HTR-8/SVneo (cell line): ENCODE results near the gene CBLL1.

Source experiments
- DNase-seq: peaks from one replicate; pipeline ENCODE4 v3.0.0; 2011; ENCODE audit warnings: low spot score, mixed read lengths; ENCODE audit not compliant: insufficient read length
- FAIRE-seq: peaks from 2 replicates; lab custom pipeline; 2011; peaks lifted over from hg19 to GRCh38; lab: Jason Lieb, UNC

The CBLL1 gene

DNA sequence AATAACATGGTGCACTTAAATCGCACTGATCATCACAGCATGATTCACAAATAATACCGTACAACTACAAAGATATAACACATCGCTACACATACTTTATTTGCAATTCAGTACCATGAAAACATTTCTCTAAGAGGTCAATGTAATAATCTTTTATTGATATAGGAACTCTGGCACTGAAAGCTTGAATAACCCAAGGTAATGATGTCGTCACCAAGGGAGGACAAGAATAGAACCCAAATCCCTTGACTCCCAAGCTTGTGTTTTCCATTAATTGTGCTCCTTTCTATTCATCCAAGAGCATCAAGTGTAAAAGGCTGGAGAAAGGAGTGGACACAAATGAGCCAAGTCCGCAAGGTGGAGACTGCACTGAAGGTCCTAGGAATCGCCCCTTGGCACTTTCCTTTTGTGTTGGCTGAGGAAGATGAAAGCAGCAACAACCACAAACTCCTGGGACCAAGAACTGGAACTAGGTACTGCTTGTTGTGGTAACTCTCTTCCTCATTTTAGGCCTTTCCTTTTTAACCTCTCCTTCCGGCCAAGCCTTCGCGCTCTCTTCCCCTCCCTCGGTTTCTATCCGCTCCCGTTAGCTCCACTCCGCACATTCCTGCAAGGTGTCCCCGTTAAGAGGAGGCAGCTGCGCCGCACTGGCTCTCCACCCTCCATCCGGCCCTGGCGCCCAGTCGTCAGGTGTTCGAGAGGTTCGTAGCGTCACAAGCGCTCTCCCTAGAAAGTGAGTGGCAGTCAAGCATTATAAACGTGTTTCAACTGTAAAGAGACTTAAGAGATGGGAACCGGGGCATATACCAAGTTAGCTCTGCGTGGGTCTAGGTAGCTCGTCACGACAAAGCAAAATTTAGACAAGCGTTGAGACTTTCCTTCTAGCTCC, 1.0 kb upstream of the CBLL1 start:
- FAIRE-seq (no peak), DNase-seq (no peak)

DNA sequence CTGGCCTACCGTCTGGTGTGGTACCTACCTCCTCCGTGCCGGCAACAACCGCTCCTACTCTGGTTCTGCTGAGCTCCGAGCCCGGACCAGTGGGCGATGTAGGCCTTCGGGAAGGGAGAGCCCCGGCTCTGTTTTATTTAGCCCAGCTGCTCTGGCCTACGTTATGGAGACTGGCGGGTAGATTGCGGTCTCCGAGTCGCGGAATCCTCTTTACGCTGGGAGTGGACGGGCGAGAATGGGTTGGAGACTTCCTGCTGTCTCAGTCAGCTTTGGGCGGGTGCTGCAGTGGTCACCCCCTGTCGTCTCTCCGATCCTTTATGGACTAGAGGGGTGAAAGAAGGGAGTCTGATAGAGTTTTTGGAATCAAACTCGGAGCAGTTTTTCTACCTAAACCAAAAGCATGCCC, 406 bp downstream of the CBLL1 start:
- DNase-seq (peak; percentile 8), FAIRE-seq (no peak)

DNA sequence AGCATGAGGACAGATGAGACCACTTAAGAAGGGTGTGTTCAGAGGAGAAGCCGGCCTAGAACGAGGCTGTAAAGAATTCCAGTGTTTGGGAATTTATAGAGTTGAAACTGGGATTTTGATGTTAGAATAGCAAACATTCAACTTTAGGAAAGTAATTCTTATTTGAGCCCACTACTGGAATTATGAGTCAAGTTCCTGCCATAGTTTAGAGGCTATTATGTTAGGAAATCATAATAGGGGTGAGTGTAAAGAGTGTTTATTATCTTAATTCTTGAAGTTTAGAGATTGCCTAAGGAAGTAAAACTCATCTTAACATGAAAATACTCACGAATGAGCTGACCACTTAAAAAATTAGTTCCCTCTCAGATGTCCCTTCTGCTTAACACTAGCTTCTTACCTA, 2.1 kb downstream of the CBLL1 start:
- DNase-seq (no peak), FAIRE-seq (no peak)

DNA sequence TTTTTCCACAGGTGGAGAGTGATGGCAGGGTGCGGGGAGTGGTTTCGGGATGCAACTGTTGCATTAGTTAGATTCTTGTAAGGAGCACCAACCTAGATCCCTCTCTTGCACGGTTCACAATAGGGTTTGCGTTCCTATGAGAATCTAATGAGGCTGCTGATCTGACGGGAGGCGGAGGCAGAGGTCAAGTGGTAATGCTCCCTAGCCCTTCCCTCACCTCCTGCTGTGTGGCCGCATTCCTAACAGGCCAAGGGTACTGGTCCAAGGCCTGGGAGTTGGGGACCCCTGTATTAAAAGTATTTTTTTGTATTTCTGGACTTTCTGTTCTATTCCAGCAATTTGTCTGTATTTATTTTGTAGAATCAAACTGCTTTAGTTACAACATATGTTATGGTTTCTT, 7.2 kb downstream of the CBLL1 start:
- DNase-seq = no peak
- no peak for FAIRE-seq

DNA sequence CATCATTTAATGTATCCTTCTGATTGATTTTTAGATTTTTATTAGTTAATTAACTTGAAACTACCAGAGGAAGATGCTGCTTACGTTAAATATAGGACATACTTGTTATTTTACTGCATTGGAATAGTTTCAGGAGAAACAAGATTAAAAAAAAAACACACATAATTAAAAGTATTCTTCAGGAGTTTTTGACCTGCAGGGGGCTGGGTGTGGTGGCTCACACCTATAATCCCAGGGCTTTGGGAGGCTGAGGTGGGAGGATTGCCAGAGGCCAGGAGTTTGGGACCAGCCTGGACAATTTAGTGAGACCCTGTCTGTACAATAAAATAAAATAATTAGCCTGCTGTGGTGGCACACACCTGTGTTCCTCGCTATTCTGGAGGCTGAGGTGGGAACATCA, 10.7 kb downstream of the CBLL1 start:
- no peak for FAIRE-seq
- no peak for DNase-seq

DNA sequence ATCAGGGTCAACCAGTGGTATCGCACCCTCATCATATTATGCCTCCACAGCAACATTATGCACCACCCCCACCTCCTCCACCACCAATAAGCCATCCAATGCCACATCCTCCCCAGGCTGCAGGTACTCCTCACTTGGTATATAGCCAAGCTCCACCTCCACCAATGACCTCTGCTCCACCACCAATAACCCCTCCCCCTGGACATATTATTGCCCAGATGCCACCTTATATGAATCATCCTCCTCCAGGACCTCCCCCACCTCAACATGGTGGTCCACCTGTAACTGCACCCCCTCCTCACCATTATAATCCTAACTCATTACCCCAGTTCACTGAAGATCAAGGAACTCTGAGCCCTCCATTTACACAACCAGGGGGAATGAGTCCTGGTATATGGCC, 14.7 kb downstream of the CBLL1 start:
- DNase-seq = no peak
- no peak for FAIRE-seq

DNA sequence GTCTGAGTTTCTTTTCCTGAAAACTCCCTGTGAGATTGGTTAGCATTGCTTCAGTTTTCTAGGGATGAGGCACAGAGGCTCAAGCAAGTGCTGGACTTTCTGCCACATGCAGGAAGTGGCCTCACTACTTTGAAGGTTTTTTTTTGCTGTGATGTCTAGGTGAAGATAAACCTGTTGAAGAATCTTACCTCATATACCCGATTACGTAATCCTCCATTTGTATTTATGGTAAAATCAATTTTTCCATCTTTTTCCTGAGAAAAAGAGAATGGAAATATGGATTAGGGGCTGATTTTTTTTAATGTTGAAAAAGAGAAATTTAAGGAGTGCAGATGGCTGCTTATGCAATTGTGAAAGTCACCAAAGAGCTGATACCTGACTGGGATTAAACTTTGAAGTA, 23.4 kb downstream of the CBLL1 start:
- no peak for FAIRE-seq
- DNase-seq = no peak

DNA sequence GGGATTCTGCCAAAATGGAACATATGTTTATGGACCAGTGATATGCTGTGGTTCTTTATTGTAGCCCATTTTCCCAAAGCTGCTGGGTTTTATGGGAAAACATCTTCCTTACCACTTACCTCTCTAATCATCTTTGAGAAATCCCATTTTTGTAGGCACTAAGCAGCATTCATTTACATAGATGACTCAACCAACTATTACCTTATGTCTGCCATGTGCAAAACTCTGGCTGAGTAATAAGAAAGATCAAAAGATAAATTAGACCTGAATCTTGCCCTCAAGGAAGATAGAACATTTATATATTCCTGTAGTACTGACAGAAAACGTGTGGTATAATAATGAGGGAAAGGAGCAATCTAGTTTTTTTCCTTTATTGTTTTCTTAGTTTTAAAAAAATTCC, 24.3 kb downstream of the CBLL1 start:
- FAIRE-seq = no peak

DNA sequence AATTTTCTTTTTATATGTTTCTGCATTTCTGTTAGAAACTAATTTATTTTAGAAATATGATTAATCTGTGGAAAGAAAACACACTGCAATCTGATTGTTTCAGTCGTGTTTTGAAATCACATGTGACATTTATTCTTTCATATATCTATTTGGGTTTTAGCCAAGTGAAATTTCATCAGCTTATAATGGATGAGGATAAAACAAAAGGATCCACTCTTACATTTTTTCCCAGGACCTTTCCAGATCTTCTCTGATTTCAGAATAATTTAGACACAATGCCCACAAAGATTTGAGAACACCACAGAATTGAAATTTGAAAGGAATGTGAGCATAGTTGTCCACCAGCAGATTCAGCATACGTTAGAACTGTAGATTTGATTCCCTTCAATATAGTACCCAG, 29.1 kb downstream of the CBLL1 start:
- FAIRE-seq (no peak), DNase-seq (no peak)

More for the DNA sequence above, 24.3 kb downstream of the CBLL1 start:
- DNase-seq = no peak

DNA sequence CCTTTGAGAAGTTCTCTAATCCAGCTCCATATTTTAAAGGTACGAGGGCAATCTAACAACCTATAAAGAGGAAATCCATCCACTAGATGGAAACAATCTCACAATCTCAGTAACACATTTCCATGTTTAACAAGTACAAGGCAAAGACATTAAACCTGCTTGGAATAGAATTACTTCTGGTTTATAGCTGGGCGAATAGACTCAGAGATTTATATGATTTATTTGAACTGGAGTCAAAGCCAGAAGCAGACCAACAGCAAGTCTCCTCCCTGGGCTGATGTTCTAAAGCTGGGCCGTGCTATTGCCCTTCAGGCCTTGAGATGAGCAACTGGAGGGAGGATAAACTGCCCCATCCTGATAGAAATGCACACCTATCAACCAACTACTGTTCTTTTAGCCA, 33.8 kb downstream of the CBLL1 start:
- DNase-seq (no peak), FAIRE-seq (no peak)

DNA sequence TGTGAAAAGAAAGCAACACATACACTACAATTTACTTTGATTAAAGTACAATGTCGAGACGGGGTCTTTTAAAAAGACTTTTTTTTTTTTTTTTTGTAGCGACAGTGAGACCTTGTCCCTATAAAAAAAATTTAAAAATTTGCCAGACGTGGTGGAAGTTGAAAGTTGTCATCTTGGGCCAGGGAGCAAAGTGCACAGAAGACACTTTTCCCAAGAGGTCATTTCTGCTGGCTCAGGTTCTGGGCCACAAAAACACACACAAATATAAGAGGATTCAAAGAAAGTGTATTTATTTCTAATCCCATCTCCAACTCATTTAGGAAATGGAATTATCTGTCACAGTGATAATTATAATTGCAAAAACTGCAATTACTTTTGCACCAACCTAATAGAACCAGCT, 34.3 kb downstream of the CBLL1 start:
- FAIRE-seq (no peak), DNase-seq (no peak)

DNA sequence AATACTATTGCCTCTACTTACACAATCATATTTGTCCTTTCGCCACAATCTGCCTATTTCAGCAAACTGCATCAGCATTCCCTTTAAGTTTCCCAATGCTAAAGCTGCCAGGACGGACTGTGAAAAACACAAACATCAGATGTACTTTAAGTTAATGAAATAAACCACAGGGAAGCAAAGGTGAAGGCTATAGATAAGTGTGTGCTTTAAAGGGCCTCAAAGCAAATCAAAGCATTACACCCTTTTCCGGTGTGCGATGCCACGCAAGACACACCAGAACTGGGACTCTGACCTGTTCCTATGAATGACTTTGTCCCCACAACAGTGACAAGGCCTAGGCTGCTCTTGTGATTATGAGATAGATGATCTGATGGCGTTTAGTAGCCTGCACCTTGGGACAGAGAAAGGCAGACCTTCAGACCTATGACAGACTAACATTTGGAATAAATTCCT, 35.7 kb downstream of the CBLL1 start:
- no peak for DNase-seq
- no peak for FAIRE-seq

DNA sequence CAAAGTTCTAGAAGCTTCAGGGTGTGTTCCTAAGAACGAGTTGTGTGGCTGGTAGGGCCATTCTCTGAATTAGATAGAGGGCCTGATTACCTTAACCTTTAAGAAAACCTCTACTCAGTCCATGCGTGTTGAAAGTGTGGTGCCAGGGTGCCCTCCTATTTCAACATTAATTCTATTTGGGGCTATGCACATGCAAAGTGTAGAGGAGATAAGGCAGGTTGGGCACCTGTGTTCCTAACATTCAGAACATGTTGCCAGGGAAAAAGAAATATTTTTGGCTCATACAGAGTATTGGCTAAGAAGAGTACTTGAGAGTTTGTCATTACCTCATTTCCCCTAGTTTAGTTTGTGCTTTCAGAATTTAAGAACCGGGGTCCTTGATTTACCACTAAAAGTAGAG, 38.4 kb downstream of the CBLL1 start:
- DNase-seq (no peak), FAIRE-seq (no peak)

DNA sequence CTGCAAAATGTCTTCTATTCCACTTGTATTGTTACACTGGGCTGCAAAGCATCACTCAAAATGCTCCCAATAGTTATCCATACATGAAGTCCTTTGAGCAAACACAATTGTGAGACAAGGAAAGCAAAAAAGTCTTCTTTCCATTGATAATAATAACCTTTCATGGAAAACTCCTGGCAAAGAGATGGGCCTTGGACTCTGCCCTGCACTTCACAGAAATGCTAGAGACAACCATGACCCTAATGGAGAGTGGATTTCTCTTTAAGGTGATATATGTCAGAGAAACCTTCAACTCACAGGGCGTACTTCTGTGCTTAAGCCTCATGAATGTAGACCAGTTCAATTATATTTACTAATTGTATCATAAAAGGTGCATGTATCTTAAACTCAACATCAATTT, 39.7 kb downstream of the CBLL1 start:
- FAIRE-seq (no peak), DNase-seq (no peak)

DNA sequence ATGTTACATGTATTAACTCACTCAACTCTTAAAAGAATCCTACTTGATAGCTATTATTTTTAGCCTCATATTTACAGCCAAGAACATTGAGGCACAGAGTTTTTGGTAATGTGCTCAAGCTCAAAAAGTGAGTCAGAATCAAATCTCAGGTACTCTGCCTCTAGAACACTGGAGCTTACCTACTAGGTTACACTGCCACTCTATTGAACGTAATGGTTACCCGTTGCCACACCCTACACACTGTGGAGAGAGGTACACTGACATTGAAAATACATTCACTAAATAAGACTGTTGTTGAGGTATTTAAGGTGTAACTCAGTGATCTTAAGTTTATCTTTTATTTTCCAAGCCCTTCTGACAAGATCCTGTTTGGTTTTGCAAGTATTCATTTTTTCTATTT, 41.2 kb downstream of the CBLL1 start:
- no peak for FAIRE-seq
- no peak for DNase-seq

DNA sequence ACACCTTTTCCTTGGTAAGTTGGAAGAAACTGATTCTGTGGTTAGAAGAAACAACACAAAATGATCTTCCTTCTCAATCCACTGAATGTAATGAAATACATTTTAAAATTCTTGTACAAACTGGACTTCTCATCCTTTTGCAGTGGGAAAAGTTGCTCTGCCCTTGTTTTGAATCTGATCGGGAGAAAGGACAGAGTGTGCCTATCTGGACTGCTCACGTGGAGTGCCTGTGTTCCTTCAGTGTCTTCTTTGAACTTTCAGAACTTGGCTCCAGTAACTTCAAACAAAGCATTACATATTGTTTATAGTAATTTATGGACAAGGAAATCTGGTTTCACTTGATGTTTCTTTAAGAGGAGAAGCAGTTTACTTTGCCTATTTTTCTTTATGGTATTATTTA, 42.0 kb downstream of the CBLL1 start:
- DNase-seq (no peak), FAIRE-seq (no peak)

DNA sequence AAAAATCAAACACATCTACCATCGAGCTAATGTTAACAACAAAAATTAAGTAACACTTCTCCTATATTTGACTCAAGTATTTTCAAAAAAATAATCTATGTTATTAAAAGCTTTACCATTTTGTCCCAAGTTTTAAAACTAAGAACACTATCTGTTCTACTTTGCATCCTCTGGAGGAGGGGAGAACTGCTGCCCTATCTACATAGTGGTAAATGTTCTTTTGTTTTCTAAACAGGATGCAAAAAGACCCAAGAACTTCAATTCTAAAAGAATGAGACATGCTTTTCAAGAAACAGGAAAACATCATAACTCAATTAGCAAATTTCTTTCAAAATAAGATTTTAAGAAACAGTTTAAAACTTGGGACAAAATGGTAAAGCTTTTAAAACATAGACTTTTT, 44.3 kb downstream of the CBLL1 start:
- DNase-seq (no peak), FAIRE-seq (no peak)

DNA sequence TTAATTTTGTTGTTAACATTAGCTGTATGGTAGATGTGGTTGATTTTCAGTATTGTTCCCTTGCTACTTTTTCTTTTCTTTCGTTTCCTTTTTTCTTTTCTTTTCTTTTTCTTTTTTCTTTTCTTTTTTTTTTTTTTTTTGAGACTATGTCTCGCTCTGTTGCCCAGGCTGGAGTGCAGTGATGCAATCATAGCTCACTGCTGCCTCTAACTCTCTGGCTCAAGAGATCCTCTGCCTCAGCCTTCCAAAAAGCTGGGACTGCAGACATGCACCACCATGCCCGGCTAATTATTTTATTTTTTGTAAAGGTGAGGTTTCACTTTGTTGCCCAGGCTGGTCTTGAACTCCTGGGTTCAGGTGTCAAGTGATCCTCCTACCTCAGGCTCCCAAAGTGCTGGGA, 44.7 kb downstream of the CBLL1 start:
- DNase-seq = no peak
- FAIRE-seq = no peak

DNA sequence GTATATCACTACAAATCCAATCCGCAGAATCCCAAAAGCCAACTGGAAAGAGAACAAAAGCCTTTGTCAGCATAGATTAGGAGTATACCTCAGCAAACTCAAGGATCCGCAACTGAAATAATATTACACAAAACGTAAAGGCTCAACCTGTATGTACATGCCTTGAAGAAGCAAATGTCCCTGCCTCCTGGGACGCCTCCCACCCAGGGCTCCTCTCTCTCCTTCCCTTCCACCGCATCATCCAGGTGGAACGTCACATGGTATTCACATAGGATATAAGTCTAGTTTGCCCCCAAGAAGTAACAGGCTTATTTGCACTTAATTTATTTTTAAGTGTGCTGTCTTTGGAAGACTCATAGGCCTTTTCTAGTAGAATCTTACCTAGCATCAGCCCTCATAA, 45.7 kb downstream of the CBLL1 start:
- no peak for DNase-seq
- FAIRE-seq = no peak

DNA sequence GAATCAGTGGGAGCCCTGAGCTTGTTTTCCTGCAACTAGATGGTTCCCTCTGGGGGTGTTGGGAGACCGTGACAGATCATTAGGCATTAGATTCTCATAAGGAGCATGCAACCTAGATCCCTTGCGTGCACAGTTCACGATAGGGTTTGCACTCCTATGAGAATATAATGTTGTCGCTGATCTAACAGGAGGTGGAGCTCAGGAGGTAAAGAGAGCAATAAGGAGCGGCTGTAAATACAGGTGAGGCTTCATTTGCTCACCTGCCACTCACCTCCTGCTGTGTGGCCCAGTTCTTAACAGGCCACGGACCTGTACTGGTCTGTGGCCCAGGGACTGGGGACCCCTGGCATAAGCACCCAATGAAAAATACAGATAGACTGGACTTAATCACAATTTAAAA, 48.4 kb downstream of the CBLL1 start:
- no peak for DNase-seq
- FAIRE-seq = no peak

DNA sequence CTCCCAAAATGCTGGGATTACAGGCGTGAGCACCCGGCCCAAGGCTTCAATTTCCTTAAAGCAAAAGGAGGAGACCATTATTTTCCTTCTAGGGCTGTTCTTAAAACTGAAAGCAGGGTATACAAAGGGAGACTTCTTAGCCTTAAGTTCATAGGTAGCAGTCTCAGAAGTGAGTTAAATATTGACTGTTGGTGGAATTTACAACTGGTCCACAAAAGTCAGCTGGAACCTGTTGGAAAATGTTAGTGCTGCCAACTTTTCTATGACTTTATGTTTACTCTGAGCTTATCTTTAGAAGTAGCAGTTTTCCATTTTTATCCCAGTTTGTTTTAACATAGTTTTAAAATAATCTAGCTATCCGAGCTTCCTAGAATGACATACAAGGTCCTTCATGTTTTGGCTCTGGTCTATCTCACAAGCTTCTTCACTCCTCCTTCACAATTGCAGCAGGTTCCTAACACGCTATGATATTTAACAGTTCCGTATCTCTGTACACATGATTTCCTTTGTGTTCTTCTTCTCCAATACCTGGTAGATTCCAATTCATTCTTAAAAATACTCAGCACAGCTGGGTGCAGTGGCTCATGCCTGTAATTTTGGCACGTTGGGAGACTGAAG, 55.8 kb downstream of the CBLL1 start:
- DNase-seq (no peak), FAIRE-seq (no peak)
